Activated CD4-positive, alpha-beta T cell treated with anti-CD3 and anti-CD28 coated beads, Interleukin-2, amount 10 ng/mL, durations not matched to agents 24 days and 14 days (primary cell): ENCODE results near the gene ZNF639. TPM values are rescaled to one million over a fixed set of nuclear protein-coding genes. Genes with fewer than 3 reads are reported as not detected.
A peak's percentile ranks its signal among the peaks of the same experiment; 100 is the strongest.

Experiments
- DNase-seq: peaks from one replicate; pipeline ENCODE4 v3.0.0; 2022
- H3K27ac Mint-ChIP-seq: one replicate; pipeline ENCODE4 v1.8.0; 2022; ENCODE audit warnings: mild to moderate bottlenecking, mixed read lengths
- H3K27me3 Mint-ChIP-seq: one replicate; pipeline ENCODE4 v1.8.0; 2022; ENCODE audit warnings: mixed read lengths
- H3K36me3 Mint-ChIP-seq: one replicate; pipeline ENCODE4 v1.8.0; 2022; ENCODE audit warnings: low read depth, mild to moderate bottlenecking, mixed read lengths
- H3K4me1 Mint-ChIP-seq: one replicate; pipeline ENCODE4 v1.8.0; 2021; ENCODE audit warnings: mixed read lengths
- H3K4me3 Mint-ChIP-seq: one replicate; pipeline ENCODE4 v1.8.0; 2022; ENCODE audit warnings: mild to moderate bottlenecking, moderate library complexity, mixed read lengths
- H3K9me3 Mint-ChIP-seq: one replicate; pipeline ENCODE4 v1.8.0; 2021; ENCODE audit warnings: mixed read lengths
- intact Hi-C: fragments of 100-400 bp; cut with micrococcal nuclease; formaldehyde crosslinking; loops from one replicate; pipeline ENCODE4 v1.15.1; 2023
- total RNA-seq: library from RNA; stranded (reverse); gene quantifications from 2 replicates; pipeline ENCODE4 v1.2.3, GENCODE V29; 2022

ZNF639 gene
- total RNA-seq, 1 donor from 2014 or later = 38.1 TPM

DNA sequence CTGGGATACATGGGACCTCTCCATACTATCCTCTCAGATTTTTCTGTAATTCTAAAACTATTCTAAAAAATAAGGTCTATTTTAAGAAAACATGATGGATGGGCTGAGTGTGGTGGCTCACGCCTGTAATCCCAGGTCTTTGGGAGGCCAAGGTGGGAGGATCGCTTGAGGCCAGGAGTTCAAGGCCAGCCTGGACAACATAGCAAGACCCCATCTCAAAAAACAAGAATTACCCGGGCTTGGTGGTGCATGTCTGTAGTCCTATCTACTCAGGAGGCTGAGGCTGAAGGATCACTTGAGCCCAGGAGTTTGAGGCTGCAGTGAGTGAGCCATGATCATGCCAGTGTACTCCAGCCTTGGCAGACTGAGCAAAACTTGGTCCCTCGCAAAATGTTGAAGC is 9.4 kb downstream of the ZNF639 start:
- Mint-ChIP-seq H3K4me3 (no peak overlapping the region), H3K9me3 (no peaks in the 10 kb centered on the region), H3K4me1 (no peaks in the 10 kb centered on the region), H3K27ac (no peak overlapping the region), H3K27me3 (no peaks in the 10 kb centered on the region), H3K36me3 (peaks cover 56% of the 10 kb centered on the region)
- DNase-seq = no peak
- intact Hi-C loops = no loop called here

- no peak overlapping the region for H3K27ac Mint-ChIP-seq
- peaks cover 57% of the 10 kb centered on the region for H3K36me3 Mint-ChIP-seq
- no peaks in the 10 kb centered on the region for H3K4me1 Mint-ChIP-seq
- no peak overlapping the region for H3K4me3 Mint-ChIP-seq
- intact Hi-C loops = no loop called here
- no peaks in the 10 kb centered on the region for H3K9me3 Mint-ChIP-seq
- no peaks in the 10 kb centered on the region for H3K27me3 Mint-ChIP-seq
- DNase-seq = no peak
Measured at GRCh38 chr3:179333084-179333483, 10.3 kb downstream of the ZNF639 start.

GRCh38 chr3:179336345-179336929 is 13.6 kb downstream of the ZNF639 start:
- intact Hi-C loops = no loop called here
- DNase-seq = no peak
- Mint-ChIP-seq H3K27ac (no peak overlapping the region), H3K36me3 (peaks cover 42% of the 10 kb centered on the region), H3K27me3 (no peaks in the 10 kb centered on the region), H3K4me3 (no peak overlapping the region), H3K4me1 (no peaks in the 10 kb centered on the region), H3K9me3 (no peaks in the 10 kb centered on the region)

DNA sequence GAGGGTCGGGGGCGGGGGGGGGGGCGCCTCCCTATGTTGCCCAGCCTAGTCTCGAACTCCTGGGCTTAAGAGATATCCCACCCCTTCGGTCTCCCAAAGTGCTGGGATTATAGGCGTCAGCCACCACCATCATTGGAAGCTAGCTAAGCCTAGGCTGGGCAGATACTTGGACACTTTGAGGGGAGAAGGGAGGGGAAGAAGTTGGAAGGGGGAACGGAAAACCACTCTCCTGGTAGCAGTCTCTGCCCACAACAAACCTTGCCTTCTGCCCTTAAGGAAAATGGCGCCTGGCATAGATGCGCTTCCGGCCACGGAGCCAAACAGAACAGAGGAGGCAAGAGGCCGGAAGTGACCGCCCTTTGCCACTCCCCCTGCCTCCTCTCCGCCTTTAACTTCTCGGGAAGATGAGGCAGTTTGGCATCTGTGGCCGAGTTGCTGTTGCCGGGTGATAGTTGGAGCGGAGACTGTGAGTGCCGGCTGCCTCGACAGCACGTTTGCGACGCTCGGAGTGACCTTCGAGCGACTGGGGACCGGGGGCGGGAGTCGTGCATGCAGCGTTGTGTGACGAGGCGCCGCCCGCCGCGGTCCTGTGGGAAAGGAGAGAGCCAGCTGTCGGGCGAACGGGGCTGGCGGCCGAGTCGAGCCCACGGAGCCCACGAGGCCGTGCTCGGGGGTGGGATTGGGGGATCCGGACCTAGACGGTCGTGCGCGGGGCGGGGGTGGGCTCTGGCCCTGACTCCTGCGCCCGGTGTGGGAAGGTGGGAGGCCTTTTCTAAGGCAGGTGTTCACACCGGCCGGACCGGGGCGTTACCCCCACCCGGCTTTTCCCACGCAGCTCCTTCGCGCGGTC is 24.7 kb downstream of the ZNF639 start, which contains the start of gene MFN1:
MFN1 (plus strand) TSS at position 365 of the 850 bp plus-strand sequence. CDS start 1,143 bp downstream, outside the sequence.
- Mint-ChIP-seq H3K9me3 (no peaks in the 10 kb centered on the region), H3K27me3 (no peaks in the 10 kb centered on the region), H3K36me3 (peaks cover 19% of the 10 kb centered on the region), H3K4me1 (peaks cover 14% of the 10 kb centered on the region), H3K27ac (peak within 1 kb of the TSS; percentile 98), H3K4me3 (peak within 1 kb of the TSS; percentile 100)
- intact Hi-C loops = loop anchor here (1.0 to 10.0 kb wide), 7 partner anchors 24 to 1257 kb away; partner anchors contain the start of genes ACTL6A, MRPL47, NDUFB5 and TTC14
- DNase-seq = peak; percentile 97

GRCh38 chr3:179348325-179349013 is 25.6 kb downstream of the ZNF639 start:
- intact Hi-C loops = loop anchor here (1.0 to 10.0 kb wide), 2 partner anchors 333 to 1256 kb away; partner anchors contain the start of gene TTC14

GRCh38 chr3:179355996-179356395 is 33.2 kb downstream of the ZNF639 start:
- peak; percentile 43 for DNase-seq
- Mint-ChIP-seq H3K4me1 (peaks cover 10% of the 10 kb centered on the region), H3K27me3 (no peaks in the 10 kb centered on the region), H3K36me3 (peaks cover 70% of the 10 kb centered on the region), H3K9me3 (no peaks in the 10 kb centered on the region), H3K27ac (no peak overlapping the region), H3K4me3 (no peak overlapping the region)
- intact Hi-C loops = no loop called here

More at GRCh38 chr3:179348325-179349013, 25.6 kb downstream of the ZNF639 start:
- DNase-seq = peak; percentile 64
- Mint-ChIP-seq H3K27me3 (no peaks in the 10 kb centered on the region), H3K9me3 (no peaks in the 10 kb centered on the region), H3K27ac (peak overlapping the region; percentile 98), H3K4me3 (peak overlapping the region; percentile 100), H3K4me1 (peaks cover 14% of the 10 kb centered on the region), H3K36me3 (peaks cover 23% of the 10 kb centered on the region)

- Mint-ChIP-seq H3K27me3 (no peaks in the 10 kb centered on the region), H3K4me3 (no peak overlapping the region), H3K27ac (no peak overlapping the region), H3K36me3 (peaks cover 49% of the 10 kb centered on the region), H3K9me3 (no peaks in the 10 kb centered on the region), H3K4me1 (no peaks in the 10 kb centered on the region)
- intact Hi-C loops = no loop called here
- no peak for DNase-seq
Measured at GRCh38 chr3:179363332-179363731, 40.5 kb downstream of the ZNF639 start.

DNA sequence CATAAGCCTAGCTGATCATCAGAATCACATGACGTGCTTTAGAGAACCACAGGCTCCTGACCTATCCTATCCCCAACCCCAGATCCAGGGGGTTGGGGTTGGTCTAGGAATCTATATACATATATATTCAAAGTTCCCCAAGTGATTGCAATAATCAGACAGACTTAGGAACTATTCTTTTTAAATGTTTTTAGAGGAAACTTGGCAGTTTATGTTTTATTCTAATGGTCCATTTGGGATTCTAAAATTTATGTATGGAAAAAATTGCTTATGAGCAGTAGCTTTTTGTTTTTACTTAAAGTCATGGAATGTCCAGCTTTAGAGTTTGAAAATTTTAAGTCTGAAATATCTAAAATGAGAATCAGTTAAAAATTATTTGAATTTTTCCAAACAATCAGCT is 46.8 kb downstream of the ZNF639 start:
- no peaks in the 10 kb centered on the region for H3K9me3 Mint-ChIP-seq
- no peak overlapping the region for H3K27ac Mint-ChIP-seq
- H3K27me3 Mint-ChIP-seq = no peaks in the 10 kb centered on the region
- no peak overlapping the region for H3K4me3 Mint-ChIP-seq
- H3K36me3 Mint-ChIP-seq = peaks cover 31% of the 10 kb centered on the region
- intact Hi-C loops = no loop called here
- H3K4me1 Mint-ChIP-seq = no peaks in the 10 kb centered on the region
- DNase-seq = no peak

DNA sequence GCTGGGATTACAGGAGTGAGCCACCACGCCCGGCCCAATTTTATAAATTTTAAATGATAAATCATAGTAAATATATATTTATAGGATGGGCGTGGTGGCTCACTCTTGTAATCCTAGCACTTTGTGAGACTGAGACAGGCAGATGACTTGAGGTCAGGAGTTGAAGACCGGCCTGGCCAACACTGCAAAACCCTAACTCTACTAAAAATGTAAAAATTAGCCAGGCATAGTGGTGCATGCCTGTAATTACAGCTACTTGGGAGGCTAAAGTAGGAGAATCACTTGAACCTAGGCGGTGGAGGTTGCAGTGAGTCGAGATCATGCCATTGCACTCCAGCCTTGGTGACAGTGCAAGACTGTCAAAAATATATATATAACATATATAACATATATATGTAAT is 51.1 kb downstream of the ZNF639 start:
- Mint-ChIP-seq H3K36me3 (peaks cover 31% of the 10 kb centered on the region), H3K27ac (no peak overlapping the region)
- intact Hi-C loops = no loop called here

GRCh38 chr3:179375091-179375999 is 52.5 kb downstream of the ZNF639 start:
- intact Hi-C loops = no loop called here
- no peaks in the 10 kb centered on the region for H3K27me3 Mint-ChIP-seq

More for the DNA sequence above, 51.1 kb downstream of the ZNF639 start:
- no peak for DNase-seq
- Mint-ChIP-seq H3K4me1 (no peaks in the 10 kb centered on the region), H3K27me3 (no peaks in the 10 kb centered on the region), H3K9me3 (no peaks in the 10 kb centered on the region), H3K4me3 (no peak overlapping the region)

DNA sequence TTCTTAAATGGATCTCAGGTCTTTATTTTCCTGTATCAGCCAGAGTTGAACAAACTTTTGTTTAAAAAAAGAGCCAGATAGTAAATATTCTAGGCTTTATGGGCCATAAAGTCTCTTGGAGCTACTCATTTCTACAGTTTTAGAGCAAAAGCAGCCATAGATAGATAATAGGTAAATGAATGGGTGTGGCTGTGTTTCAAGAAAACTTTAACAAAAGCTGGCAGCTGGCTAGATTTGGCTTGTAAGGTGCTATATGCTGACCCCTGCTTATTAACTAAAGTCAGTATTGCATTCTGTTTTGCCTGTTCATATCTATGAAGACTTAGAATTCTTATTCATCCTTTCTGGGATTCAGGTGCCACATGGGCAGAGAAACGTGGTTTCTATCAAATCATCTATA is 53.6 kb downstream of the ZNF639 start:
- intact Hi-C loops = no loop called here
- Mint-ChIP-seq H3K27ac (no peak overlapping the region), H3K4me1 (no peaks in the 10 kb centered on the region), H3K9me3 (no peaks in the 10 kb centered on the region), H3K36me3 (peaks cover 41% of the 10 kb centered on the region), H3K27me3 (no peaks in the 10 kb centered on the region), H3K4me3 (no peak overlapping the region)
- no peak for DNase-seq

More at GRCh38 chr3:179375091-179375999, 52.5 kb downstream of the ZNF639 start:
- H3K36me3 Mint-ChIP-seq = peaks cover 39% of the 10 kb centered on the region
- no peak overlapping the region for H3K4me3 Mint-ChIP-seq
- no peaks in the 10 kb centered on the region for H3K9me3 Mint-ChIP-seq
- H3K4me1 Mint-ChIP-seq = no peaks in the 10 kb centered on the region
- DNase-seq = no peak
- H3K27ac Mint-ChIP-seq = no peak overlapping the region
